HCT116 (cell line): Measurements from ENCODE around the gene PLCD4. TPM values are rescaled to one million over a fixed set of nuclear protein-coding genes. Genes with fewer than 3 reads are reported as not detected.

Experiments
- ATAC-seq: fragments of 200-7000 bp; cut with Tn5 transposase; 2 replicates; pipeline ENCODE4 v1.9.1; 2020; ENCODE audit warnings: mild to moderate bottlenecking, moderate library complexity
- BruUV-seq: library from RNA; stranded (reverse); fragments of 400-500 nt; replicated peaks from 2 replicates; lab custom pipeline; 2021; lab: Mats Ljungman, UMichigan
- CTCF ChIA-PET: fragments of 300-600 bp; sonication (Branson Sonifier 250); formaldehyde crosslinking; loops from one replicate; lab custom pipeline; 2021; ENCODE audit warnings: antibody characterized with exemption; lab: Charles Lee
- POLR2A ChIA-PET: fragments of 300-600, 350-600 bp; sonication (Branson Sonifier 250); formaldehyde crosslinking; loops from one replicate; lab custom pipeline; 2021; ENCODE audit warnings: antibody characterized with exemption; lab: Charles Lee
- RAD21 ChIA-PET, 2 experiments: fragments of 300-600 bp; sonication (Branson Sonifier 250); formaldehyde crosslinking; loops; one replicate each; lab custom pipeline; 2023; ENCODE audit warnings: low total read pairs in 2 of 2; ENCODE audit not compliant: uncharacterized antibody in 2 of 2, unreplicated experiment in 2 of 2, low non-redundant PET in 1 of 2; lab: Charles Lee
- DNase-seq: peaks from one replicate; pipeline ENCODE4 v3.0.0-alpha.2; 2010; ENCODE audit warnings: low read depth, low spot score
- H2AFZ ChIP-seq: fragments of 200-600 bp; shearing (Covaris generic), sonication (generic); 2 replicates; pipeline ENCODE4 v1.6.1; 2017; ENCODE audit warnings: low read depth, mixed run types, mixed read lengths, antibody characterized with exemption, low read length; ENCODE audit not compliant: poor library complexity, severe bottlenecking
- H3K27ac ChIP-seq: 2 replicates; pipeline ENCODE4 v1.5.1; 2012; ENCODE audit warnings: low read depth, low read length
- H3K27me3 ChIP-seq: fragments of 200-600 bp; sonication (generic); 2 replicates; pipeline ENCODE4 v1.6.1; 2016; ENCODE audit warnings: mixed run types, low read length, mixed read lengths; ENCODE audit not compliant: insufficient read depth
- H3K36me3 ChIP-seq, 2 experiments: fragments of 200-500 bp in 1 of 2; fragments of 200-600 bp in 1 of 2; sonication (Bioruptor generic) in 1 of 2; sonication (generic) in 1 of 2; 2 replicates each; pipeline versions ENCODE4 v1.5.1 to v1.6.1; 2014 to 2016; ENCODE audit warnings: low read length in 2 of 2, inconsistent platforms in 1 of 2, mixed read lengths in 1 of 2, mixed run types in 1 of 2; ENCODE audit not compliant: insufficient read depth in 2 of 2, control insufficient read depth in 1 of 2
- H3K4me1 ChIP-seq, 2 experiments: fragments of 200-600 bp in 1 of 2; sonication (generic) in 1 of 2; 2 replicates each; pipeline versions ENCODE4 v1.5.1 to v1.6.1; 2012 to 2017; ENCODE audit warnings: low read length in 2 of 2, inconsistent platforms in 1 of 2, mild to moderate bottlenecking in 1 of 2, mixed read lengths in 1 of 2, mixed run types in 1 of 2, moderate library complexity in 1 of 2; ENCODE audit not compliant: insufficient read depth in 2 of 2, control insufficient read depth in 1 of 2
- H3K4me2 ChIP-seq: fragments of 200-600 bp; sonication (generic); 2 replicates; pipeline ENCODE4 v1.6.1; 2017; ENCODE audit warnings: mixed run types, low read length, mixed read lengths
- H3K4me3 ChIP-seq, 2 experiments: fragments of 200-600 bp in 1 of 2; sonication (generic) in 1 of 2; replicated peaks in 1 of 2; 2 replicates each; pipeline ENCODE4 v1.5.1; 2011 to 2016; ENCODE audit warnings: low read length in 2 of 2, control low read depth in 1 of 2, low read depth in 1 of 2, mild to moderate bottlenecking in 1 of 2, mixed read lengths in 1 of 2, mixed run types in 1 of 2
- H3K79me2 ChIP-seq: fragments of 200-600 bp; sonication (generic); 2 replicates; pipeline ENCODE4 v1.6.1; 2017; ENCODE audit warnings: mild to moderate bottlenecking, mixed run types, low read length, moderate library complexity, mixed read lengths; ENCODE audit not compliant: insufficient read depth
- H3K9ac ChIP-seq: fragments of 200-600 bp; sonication (generic); 2 replicates; pipeline ENCODE4 v1.6.1; 2016; ENCODE audit warnings: low read length, mixed read lengths
- H3K9me2 ChIP-seq: fragments of 200-600 bp; sonication (generic), shearing (Covaris generic); 2 replicates; pipeline ENCODE4 v1.6.1; 2017; ENCODE audit warnings: mixed run types, mild to moderate bottlenecking, moderate library complexity; ENCODE audit not compliant: insufficient read depth
- H3K9me3 ChIP-seq, 2 experiments: fragments of 200-500 bp in 1 of 2; fragments of 200-600 bp in 1 of 2; sonication (Bioruptor generic) in 1 of 2; sonication (generic) in 1 of 2; 2 replicates each; pipeline ENCODE4 v1.6.1; 2014 to 2017; ENCODE audit warnings: low read length in 2 of 2, mixed read lengths in 2 of 2, inconsistent platforms in 1 of 2, low read depth in 1 of 2, mild to moderate bottlenecking in 1 of 2, mixed run types in 1 of 2, moderate library complexity in 1 of 2; ENCODE audit not compliant: control insufficient read depth in 1 of 2, insufficient read depth in 1 of 2
- H4K20me1 ChIP-seq: fragments of 200-600 bp; sonication (generic), shearing (Covaris generic); 2 replicates; pipeline ENCODE4 v1.6.1; 2017; ENCODE audit warnings: mixed run types, mild to moderate bottlenecking, moderate library complexity; ENCODE audit not compliant: insufficient read depth
- EGR1 ChIP-seq: IDR thresholded peaks from 2 replicates; pipeline ENCODE4 v1.6.1; 2012; ENCODE audit warnings: low read depth
- POLR2A ChIP-seq: IDR thresholded peaks from 2 replicates; pipeline ENCODE4 v1.7.0; 2011; ENCODE audit warnings: borderline replicate concordance; ENCODE audit not compliant: insufficient read depth, insufficient read length; ENCODE audit errors: extremely low read depth
- SRF ChIP-seq: IDR thresholded peaks from 2 replicates; pipeline ENCODE4 v1.6.1; 2012; ENCODE audit warnings: low read depth
- TCF7L2 ChIP-seq: IDR thresholded peaks from 2 replicates; pipeline ENCODE4 v1.7.0; 2011; ENCODE audit warnings: borderline replicate concordance, inconsistent platforms; ENCODE audit not compliant: insufficient read depth, insufficient read length; ENCODE audit errors: extremely low read depth
- intact Hi-C: fragments of 100-400 bp; cut with micrococcal nuclease; formaldehyde crosslinking; loops from 2 replicates; pipeline ENCODE4 v1.10.0; 2022
- total RNA-seq: library from RNA; stranded (reverse); gene quantifications from one replicate; pipeline ENCODE4 v1.2.1, GENCODE V29; 2021; ENCODE audit not compliant: unreplicated experiment

The PLCD4 gene
- total RNA-seq, 1 experiment from 2014 or later: 0.64 TPM

- Histone ChIP-seq H4K20me1 (no peaks in the 10 kb centered on the region), H3K4me3 (peak overlapping the region in 1 of 2 experiments; percentile 85; a peak in 1 of 4 replicates), H3K4me2 (peak overlapping the region; percentile 83), H3K4me1 (peaks cover 15 to 27% of the 10 kb centered on the region in 2 experiments), H3K27ac (no peak overlapping the region), H2AFZ (no peak overlapping the region), H3K27me3 (no peaks in the 10 kb centered on the region), H3K36me3 (peaks cover 11 to 12% of the 10 kb centered on the region in 2 experiments; a peak in 3 of 4 replicates), H3K9me2 (no peaks in the 10 kb centered on the region), H3K9me3 (no peaks in the 10 kb centered on the region), H3K79me2 (peaks cover 84% of the 10 kb centered on the region), H3K9ac (0 out of 2 replicates have a peak overlapping the region, but pooled peaks have one; percentile 96)
- DNase-seq (no peak), ATAC-seq (no peak)
- CTCF ChIA-PET: no interaction called here
- intact Hi-C loops: no loop called here
- BruUV-seq: no TSS peak
- POLR2A ChIA-PET: no interaction called here
- TF ChIP-seq SRF: 0 out of 2 replicates have a peak, but pooled peaks have one; percentile 11
- TF ChIP-seq EGR1: no peak
- no peak for TF ChIP-seq POLR2A
- RAD21 ChIA-PET: no interaction called here
Observed at GRCh38 chr2:218566296-218566695, 41.4 kb upstream of the PLCD4 start.

GRCh38 chr2:218567797-218568189, 39.9 kb upstream of the PLCD4 start:
- no peak for DNase-seq
- H3K27ac ChIP-seq: peak overlapping the region; percentile 61
- H2AFZ ChIP-seq: no peak overlapping the region
- TF ChIP-seq TCF7L2: no peak
- TF ChIP-seq, all 23 proteins: peak for 0
- Histone ChIP-seq H3K4me1 (peaks cover 15 to 27% of the 10 kb centered on the region in 2 experiments), H3K27me3 (no peaks in the 10 kb centered on the region), H3K9me2 (no peaks in the 10 kb centered on the region), H3K4me3 (peak overlapping the region; percentile 59 to 85), H3K9me3 (no peaks in the 10 kb centered on the region), H3K4me2 (peak overlapping the region; percentile 83), H3K36me3 (peaks cover 9 to 17% of the 10 kb centered on the region in 2 experiments; a peak in 3 of 4 replicates), H3K9ac (peak overlapping the region; percentile 96), H4K20me1 (no peaks in the 10 kb centered on the region), H3K79me2 (peaks cover 93% of the 10 kb centered on the region)
- BruUV-seq: no TSS peak
- intact Hi-C loops: loop anchor here (2.0 kb wide), 1 partner anchor 169 kb away; the partner anchor contains the start of gene CTDSP1
- ATAC-seq: peak; percentile 69
- CTCF ChIA-PET: no interaction called here
- POLR2A ChIA-PET: no interaction called here
- RAD21 ChIA-PET: no interaction called here
